Lower lobe of right lung (tissue), 2 donors: ENCODE results near the gene POTEM. TPM values are rescaled to one million over a fixed set of nuclear protein-coding genes. Genes with fewer than 3 reads are reported as not detected.
"Not testable (repeated sequence)": the region's sequence is repeated elsewhere in the genome, so short reads cannot be mapped to it uniquely, and the experiment has no call there.

Experiments used
- ATAC-seq, 2 donors: fragments of 200-7000 bp; cut with Tn5 transposase; one replicate each; pipeline ENCODE4 v1.9.1; 2020 to 2022; ENCODE audit warnings: mild to moderate bottlenecking in 2 of 2, moderate library complexity in 2 of 2
- DNase-seq: peaks from one replicate; pipeline ENCODE4 v3.0.0-alpha.2; 2020
- H3K27ac ChIP-seq: fragments of 200-600 bp; one replicate; pipeline ENCODE4 v1.8.0; 2022
- H3K27me3 ChIP-seq: fragments of 200-600 bp; one replicate; pipeline ENCODE4 v1.8.0; 2022; ENCODE audit warnings: low read depth
- H3K36me3 ChIP-seq: fragments of 200-600 bp; one replicate; pipeline ENCODE4 v1.8.0; 2022; ENCODE audit warnings: mild to moderate bottlenecking
- H3K4me1 ChIP-seq: fragments of 200-600 bp; one replicate; pipeline ENCODE4 v1.8.0; 2022
- H3K4me3 ChIP-seq: fragments of 200-600 bp; one replicate; pipeline ENCODE4 v1.8.0; 2022; ENCODE audit warnings: mild to moderate bottlenecking
- H3K9me3 ChIP-seq: fragments of 200-600 bp; one replicate; pipeline ENCODE4 v1.8.0; 2022
- intact Hi-C: fragments of 100-400 bp; cut with DNase I; formaldehyde crosslinking; loops from one replicate; pipeline ENCODE4 v1.11.0; 2022
- total RNA-seq: library from RNA; stranded (reverse); fragmentation: NEBNext Ultra II Directional; extraction: Animal tissue kit (Norgen Biotek cat#: 25700); gene quantifications from one replicate; pipeline ENCODE4 v1.2.1, GENCODE V29; 2021
- donor health status: DM: no; HTN: yes; CAD: no; lungs with severe emphysema.

The POTEM gene
- total RNA-seq, 1 donor from 2014 or later = not detected

- H3K36me3 ChIP-seq, intact Hi-C loops: not testable (repeated sequence)
Observed at GRCh38 chr14:19007678-19008077, 40.4 kb downstream of the POTEM start.

DNA sequence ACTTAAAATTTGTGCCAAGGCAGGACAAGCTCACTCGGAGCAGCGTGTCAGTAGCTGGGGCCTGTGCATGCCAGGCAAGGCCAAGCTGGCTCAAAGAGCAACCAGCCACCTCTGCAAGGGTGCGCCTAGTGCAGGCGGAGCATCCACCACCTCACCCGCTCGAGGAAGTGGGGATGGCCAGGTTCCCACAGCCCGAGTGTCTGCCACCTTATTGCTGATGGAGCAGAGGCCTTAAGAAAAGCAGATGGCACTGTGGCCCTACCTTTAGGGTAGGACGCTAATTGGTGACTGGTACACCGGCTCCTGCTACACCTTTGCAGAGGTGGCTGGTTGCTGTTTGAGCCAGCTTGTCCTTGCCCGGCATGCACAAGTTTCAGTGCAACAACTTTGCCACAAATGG, 43.8 kb downstream of the POTEM start:
- H3K27ac ChIP-seq, H3K4me1 ChIP-seq, DNase-seq, intact Hi-C loops, ATAC-seq, H3K27me3 ChIP-seq, H3K4me3 ChIP-seq, H3K9me3 ChIP-seq, H3K36me3 ChIP-seq: not testable (repeated sequence)

More at GRCh38 chr14:19007678-19008077, 40.4 kb downstream of the POTEM start:
- DNase-seq, H3K27ac ChIP-seq, ATAC-seq, H3K4me1 ChIP-seq, H3K27me3 ChIP-seq, H3K4me3 ChIP-seq, H3K9me3 ChIP-seq: not testable (repeated sequence)

DNA sequence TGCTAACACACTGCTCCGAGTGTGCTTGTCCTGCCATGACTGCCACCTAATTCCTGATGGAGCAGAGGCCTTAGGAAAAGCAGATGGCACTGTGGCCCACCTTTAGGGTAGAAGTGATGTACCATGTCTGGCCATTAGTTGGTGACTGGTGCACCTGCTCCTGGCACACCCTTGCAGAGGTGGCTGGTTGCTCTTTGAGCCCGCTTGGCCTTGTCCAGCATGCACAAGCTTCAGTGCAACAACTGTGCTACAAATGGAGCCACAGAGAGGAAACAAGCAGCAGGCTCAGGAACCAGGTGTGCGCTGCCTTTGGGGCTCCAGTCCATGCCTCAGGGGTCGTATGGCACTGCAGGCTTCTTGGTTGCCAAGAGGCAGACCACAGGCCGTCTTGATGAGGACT, 44.5 kb downstream of the POTEM start:
- DNase-seq, H3K4me1 ChIP-seq, H3K9me3 ChIP-seq, H3K27me3 ChIP-seq, H3K4me3 ChIP-seq, intact Hi-C loops, H3K36me3 ChIP-seq, ATAC-seq, H3K27ac ChIP-seq: not testable (repeated sequence)

GRCh38 chr14:19015185-19015584, 48.0 kb downstream of the POTEM start:
- intact Hi-C loops, H3K36me3 ChIP-seq, ATAC-seq, H3K4me3 ChIP-seq, H3K4me1 ChIP-seq, DNase-seq, H3K9me3 ChIP-seq, H3K27me3 ChIP-seq, H3K27ac ChIP-seq: not testable (repeated sequence)

GRCh38 chr14:19025080-19025589, 57.9 kb downstream of the POTEM start:
- H3K9me3 ChIP-seq, H3K27ac ChIP-seq, H3K27me3 ChIP-seq, H3K4me1 ChIP-seq, H3K4me3 ChIP-seq, intact Hi-C loops, H3K36me3 ChIP-seq: not testable (repeated sequence)
- ATAC-seq (peak in 1 of 2 donors; percentile 54), DNase-seq (peak; percentile 7)

GRCh38 chr14:19026649-19027351, 59.6 kb downstream of the POTEM start:
- DNase-seq = peak; percentile 15
- intact Hi-C loops, H3K4me3 ChIP-seq: not testable (repeated sequence)

DNA sequence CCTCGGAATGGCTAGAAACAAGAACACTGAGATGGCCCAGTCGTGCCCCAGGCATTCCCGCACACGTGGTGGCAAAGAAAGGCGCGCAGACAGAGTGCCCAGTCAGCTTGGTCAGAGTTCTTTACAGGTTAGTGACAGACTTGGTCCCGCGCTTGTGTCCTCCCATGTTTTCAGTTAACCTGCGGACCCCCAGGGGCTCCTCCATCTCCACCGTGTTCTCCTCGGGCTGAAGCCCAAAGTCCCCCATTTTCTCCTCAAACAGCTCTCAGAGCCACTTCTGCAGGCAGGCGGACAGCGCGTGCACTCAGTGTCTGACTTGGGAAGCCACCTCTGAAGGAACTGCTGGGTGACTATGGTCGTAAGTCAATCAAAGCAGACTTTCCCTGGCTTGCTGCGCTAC, 60.7 kb downstream of the POTEM start:
- peak; percentile 10 for DNase-seq
- H3K36me3 ChIP-seq, ATAC-seq, H3K4me1 ChIP-seq, H3K27me3 ChIP-seq, H3K4me3 ChIP-seq, H3K9me3 ChIP-seq, H3K27ac ChIP-seq, intact Hi-C loops: not testable (repeated sequence)

More at GRCh38 chr14:19026649-19027351, 59.6 kb downstream of the POTEM start:
- ATAC-seq, H3K9me3 ChIP-seq, H3K27ac ChIP-seq, H3K4me1 ChIP-seq, H3K27me3 ChIP-seq, H3K36me3 ChIP-seq: not testable (repeated sequence)

DNA sequence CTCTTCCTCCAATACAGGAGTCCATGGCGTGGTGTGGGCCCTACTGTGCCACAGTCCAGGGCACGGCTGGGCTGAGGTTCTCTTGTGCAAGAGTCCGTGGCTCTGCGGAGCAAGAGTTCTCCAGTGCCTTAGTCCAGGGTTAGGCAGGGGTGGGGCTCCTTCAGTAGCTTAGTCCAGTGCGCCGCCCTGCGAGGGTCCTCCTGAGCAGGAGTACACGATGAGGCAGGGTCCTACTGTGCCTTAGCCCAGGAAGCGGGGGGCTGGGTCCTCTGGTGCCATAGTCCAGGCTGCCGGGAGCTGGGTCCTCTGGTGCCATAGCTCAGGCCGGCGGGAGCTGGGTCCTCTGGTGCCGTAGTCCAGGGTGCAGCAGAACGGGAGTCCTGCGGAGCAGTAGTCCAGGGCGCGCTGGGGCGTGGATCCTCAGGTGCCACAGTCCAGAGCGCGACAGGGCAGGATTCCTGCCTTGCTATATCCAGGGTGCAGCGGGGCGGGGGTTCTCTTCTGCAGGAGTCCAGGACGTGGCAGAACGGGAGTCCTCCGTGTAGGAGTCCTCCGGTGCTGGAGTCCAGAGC, 69.7 kb downstream of the POTEM start:
- H3K9me3 ChIP-seq, H3K36me3 ChIP-seq, H3K27ac ChIP-seq, intact Hi-C loops, H3K4me3 ChIP-seq, H3K27me3 ChIP-seq, ATAC-seq, H3K4me1 ChIP-seq: not testable (repeated sequence)
- DNase-seq = peak; percentile 27

GRCh38 chr14:19038060-19038664, 70.9 kb downstream of the POTEM start:
- peak; percentile 30 for DNase-seq

DNA sequence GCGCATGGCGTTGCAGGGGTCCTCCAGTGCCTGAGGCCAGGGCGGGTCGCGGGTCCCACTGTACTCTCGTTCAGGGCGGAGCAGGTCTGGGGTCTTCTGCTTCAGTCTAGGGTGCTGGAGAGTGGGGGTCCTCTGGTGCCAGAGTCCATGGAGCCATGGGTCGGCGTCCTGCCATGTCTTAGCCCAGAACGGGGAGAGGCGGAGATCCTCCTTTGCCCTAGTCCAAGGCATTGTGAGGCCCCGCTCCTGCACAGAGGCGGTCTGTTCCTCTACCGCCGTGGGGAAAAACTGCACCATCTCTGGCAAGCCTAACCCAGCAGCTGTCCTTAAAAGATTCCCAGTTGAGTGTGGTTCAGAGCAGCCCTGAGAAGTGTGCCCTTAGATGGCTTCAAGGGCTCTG, 71.6 kb downstream of the POTEM start:
- H3K27me3 ChIP-seq, H3K36me3 ChIP-seq, H3K4me3 ChIP-seq, H3K4me1 ChIP-seq, H3K27ac ChIP-seq, DNase-seq, H3K9me3 ChIP-seq, intact Hi-C loops: not testable (repeated sequence)
- peak in 1 of 2 donors; percentile 55 for ATAC-seq

More at GRCh38 chr14:19038060-19038664, 70.9 kb downstream of the POTEM start:
- ATAC-seq = peak in 1 of 2 donors; percentile 23
- H3K27ac ChIP-seq, H3K4me3 ChIP-seq, H3K36me3 ChIP-seq, intact Hi-C loops, H3K27me3 ChIP-seq, H3K4me1 ChIP-seq, H3K9me3 ChIP-seq: not testable (repeated sequence)

DNA sequence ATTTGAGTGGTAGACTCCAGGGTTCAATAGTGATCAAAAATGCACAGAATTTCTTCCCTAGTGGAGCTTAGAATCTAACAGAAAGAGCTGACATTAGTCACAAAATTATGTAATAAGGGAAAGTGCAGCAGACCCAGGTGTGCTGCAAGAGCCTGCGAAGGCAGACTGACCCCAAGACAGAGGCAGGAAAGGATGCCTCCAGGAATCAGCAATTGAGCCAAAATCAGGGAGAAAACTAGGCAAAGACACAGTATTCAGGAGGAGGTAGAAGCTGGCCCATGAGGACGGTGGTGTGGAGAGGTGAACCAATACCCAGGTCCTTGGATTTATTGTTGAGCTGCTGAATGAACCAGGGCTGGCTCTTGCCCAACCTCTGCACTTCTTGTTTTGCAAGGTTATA, 76.2 kb downstream of the POTEM start:
- H3K4me3 ChIP-seq, H3K27me3 ChIP-seq, H3K27ac ChIP-seq, H3K36me3 ChIP-seq, H3K4me1 ChIP-seq, DNase-seq, H3K9me3 ChIP-seq, intact Hi-C loops, ATAC-seq: not testable (repeated sequence)
